Stimulated activated CD4-positive, alpha-beta T cell treated with anti-CD3 and anti-CD28 coated beads, TNF-alpha, amount 100 ng/mL, for 48 hours (primary cell): ENCODE measurements around the gene PPP4R1.

ENCODE experiments used
- DNase-seq, 3 donors: peaks; one replicate each; pipeline ENCODE4 v3.0.0-alpha.2; 2020; ENCODE audit warnings: low read depth in 3 of 3

The PPP4R1 gene

GRCh38 chr18:9550429-9550828 is 63.9 kb downstream of the PPP4R1 start:
- DNase-seq, result no peak

DNA sequence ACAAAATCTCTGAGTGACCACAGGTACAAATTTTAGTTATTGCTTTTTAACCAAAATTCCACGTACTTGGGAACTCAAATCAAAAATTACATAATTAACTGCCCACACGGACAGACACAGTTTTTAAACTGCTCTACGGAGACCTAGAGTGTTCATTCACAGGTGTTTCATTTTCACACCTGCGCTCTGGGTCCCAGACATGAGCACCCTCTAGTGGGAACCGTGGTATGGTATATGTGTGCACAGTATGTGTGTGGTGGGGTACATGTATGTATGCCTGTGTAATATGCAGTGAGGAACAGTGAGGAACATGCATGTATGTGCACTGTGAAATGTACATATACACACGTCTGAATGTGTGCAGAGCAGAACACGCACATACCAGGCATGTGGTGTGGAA is 65.0 kb downstream of the PPP4R1 start:
- no peak for DNase-seq

GRCh38 chr18:9547782-9548181 is 66.6 kb downstream of the PPP4R1 start:
- no peak for DNase-seq

GRCh38 chr18:9546468-9546867 is 67.9 kb downstream of the PPP4R1 start:
- no peak for DNase-seq

GRCh38 chr18:9545029-9545428 is 69.3 kb downstream of the PPP4R1 start:
- no peak for DNase-seq

GRCh38 chr18:9542924-9543323 is 71.4 kb downstream of the PPP4R1 start:
- no peak for DNase-seq

GRCh38 chr18:9539938-9540337 is 74.4 kb downstream of the PPP4R1 start:
- DNase-seq, result no peak

DNA sequence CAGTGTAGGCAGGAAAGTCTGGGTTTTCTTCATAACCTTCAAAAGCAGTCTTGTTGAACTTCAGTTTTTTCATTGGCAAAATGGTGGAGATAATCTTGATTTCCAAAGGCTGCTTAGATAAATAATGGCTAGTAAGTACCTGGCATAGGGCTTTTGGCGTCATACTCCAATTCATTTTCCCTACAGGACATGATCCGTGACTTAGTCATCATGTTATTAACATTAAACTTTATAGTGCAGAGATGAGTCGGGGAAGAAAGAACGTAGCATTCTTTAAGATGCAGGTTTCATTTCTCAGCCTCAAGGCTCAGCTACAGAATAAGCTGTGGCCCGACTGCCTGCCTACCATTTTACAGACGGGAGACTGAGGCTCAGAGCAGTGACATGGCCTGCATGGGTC is 75.1 kb downstream of the PPP4R1 start:
- DNase-seq, result no peak

DNA sequence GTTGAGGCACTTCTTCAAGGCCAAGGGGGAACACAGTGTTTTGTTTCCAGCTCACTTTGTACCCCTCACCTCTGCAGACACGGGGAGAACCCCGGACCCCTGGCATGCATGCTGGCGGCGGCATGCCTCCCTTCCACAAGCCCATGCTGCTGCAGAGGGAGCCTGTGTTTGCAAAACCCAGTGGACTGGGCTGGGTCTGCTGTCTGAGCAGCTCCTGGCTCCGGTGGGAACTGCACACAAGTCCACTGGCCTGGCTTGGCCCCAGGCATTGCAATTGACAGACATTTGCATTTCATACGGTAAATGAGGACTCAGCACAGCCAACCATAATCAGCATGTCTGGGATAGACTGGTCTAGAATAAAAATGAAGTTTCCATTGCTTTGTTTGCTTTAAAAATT is 76.7 kb downstream of the PPP4R1 start:
- DNase-seq, result no peak

DNA sequence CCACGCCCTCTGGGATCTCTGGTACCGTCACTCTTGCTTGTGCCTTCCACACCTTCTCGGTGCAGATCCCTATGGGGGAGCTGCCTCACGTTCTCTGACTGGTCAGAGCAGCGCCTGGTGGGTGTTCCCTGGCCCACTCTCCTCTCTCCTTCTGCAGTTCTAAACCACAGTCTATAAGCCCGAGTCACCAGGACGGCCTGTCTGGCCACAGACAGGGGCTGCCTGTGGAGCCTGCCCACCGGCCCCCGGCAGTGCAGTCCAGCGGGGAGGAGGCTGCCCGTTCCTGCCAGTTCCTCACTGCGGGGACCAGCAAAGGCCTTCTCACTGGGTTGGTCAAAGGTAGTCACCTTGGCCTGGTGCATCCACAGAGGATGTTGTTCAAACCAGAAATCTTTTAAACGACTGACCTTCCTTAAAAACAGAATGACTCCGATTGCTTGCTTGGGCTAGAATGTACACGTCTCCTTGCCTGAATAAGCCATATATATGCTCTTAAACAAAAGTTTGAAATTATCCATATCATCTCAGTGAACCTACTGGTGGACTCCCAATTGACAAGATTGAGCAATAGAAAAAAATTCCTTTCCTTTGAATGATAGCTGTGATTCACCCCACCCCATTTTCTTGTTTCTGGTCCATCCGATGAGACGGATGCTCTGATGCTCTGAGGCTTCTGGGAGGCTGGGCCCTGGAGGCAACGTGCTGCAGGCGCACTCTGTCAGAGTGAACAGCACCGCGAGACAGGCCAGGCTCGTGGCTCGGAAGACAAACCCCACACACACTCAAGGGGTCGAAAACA is 77.8 kb downstream of the PPP4R1 start:
- no peak for DNase-seq

GRCh38 chr18:9535430-9535991 is 78.8 kb downstream of the PPP4R1 start:
- no peak for DNase-seq

GRCh38 chr18:9534844-9535243 is 79.5 kb downstream of the PPP4R1 start:
- no peak for DNase-seq

GRCh38 chr18:9531791-9532410 is 82.5 kb downstream of the PPP4R1 start:
- DNase-seq, result no peak

DNA sequence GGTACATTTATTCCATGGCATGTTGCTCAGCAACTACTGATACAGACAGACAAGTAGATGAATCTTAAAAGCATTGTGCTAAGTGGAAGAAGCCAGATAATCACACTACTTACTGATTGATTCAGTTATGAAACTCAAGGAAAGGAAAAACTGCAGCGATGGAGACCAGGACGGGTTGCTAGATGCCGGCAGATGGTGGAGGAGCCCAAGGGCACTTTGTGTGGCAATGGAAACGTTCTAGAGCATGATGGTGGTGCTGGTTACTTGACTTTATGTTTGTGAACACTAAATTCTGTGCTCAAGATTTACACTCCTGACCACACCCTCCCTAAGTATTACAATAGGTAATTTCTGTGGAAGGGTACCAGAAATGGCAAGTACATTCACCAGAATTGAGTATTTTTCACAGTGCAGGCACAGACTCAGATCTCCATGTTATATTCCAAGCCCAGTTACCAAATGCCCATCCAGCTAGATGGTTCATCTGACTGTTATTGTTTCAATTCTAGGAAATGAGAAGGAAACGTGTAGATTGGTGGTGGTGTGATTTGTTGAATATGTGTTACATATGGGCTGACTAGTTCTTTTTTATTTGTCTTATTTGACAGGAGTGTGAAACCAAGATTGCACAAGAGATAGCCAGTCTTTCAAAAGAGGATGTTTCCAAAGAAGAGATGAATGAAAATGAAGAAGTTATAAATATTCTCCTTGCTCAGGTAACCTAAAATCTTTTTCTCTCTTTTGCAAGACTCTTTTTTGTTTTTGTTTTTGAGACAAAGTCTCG is 83.9 kb downstream of the PPP4R1 start:
- no peak for DNase-seq

GRCh38 chr18:9526458-9526857 is 87.9 kb downstream of the PPP4R1 start:
- DNase-seq, result no peak

- DNase-seq, result no peak
Observed at GRCh38 chr18:9522952-9523351, 91.4 kb downstream of the PPP4R1 start.

- no peak for DNase-seq
Observed at GRCh38 chr18:9521770-9522169, 92.6 kb downstream of the PPP4R1 start.

GRCh38 chr18:9520666-9521065 is 93.7 kb downstream of the PPP4R1 start:
- DNase-seq, result no peak

DNA sequence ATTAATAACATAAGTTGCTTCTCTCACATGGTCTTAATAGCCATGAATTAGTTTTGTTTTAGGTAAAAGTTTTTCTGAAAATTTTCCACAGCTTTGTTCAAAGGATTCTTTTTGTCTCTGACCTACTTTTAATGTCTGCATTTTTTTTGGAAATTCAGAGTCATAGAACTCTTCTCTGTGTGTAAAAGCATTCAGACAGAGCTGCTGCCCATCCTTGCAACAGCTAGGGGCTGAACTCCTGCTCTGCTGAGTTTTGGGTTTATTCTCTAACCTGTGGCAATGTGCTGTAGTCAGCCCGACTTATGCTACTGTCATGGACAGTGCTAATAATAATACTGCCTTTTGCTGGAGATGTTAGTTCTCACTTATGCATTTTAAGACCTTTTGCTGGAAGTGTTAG is 95.0 kb downstream of the PPP4R1 start:
- no peak for DNase-seq

GRCh38 chr18:9517869-9518268 is 96.5 kb downstream of the PPP4R1 start:
- DNase-seq, result no peak

GRCh38 chr18:9516437-9517064 is 97.8 kb downstream of the PPP4R1 start:
- no peak for DNase-seq

- no peak for DNase-seq
Observed at GRCh38 chr18:9513971-9514512, 100.3 kb downstream of the PPP4R1 start.
